ENCODE measurements around the gene TMEM72. TPM values are rescaled to one million over a fixed set of nuclear protein-coding genes. Genes with fewer than 3 reads are reported as not detected.

TMEM72 gene
- total RNA-seq, 1 experiment from 2014 or later: not detected

DNA sequence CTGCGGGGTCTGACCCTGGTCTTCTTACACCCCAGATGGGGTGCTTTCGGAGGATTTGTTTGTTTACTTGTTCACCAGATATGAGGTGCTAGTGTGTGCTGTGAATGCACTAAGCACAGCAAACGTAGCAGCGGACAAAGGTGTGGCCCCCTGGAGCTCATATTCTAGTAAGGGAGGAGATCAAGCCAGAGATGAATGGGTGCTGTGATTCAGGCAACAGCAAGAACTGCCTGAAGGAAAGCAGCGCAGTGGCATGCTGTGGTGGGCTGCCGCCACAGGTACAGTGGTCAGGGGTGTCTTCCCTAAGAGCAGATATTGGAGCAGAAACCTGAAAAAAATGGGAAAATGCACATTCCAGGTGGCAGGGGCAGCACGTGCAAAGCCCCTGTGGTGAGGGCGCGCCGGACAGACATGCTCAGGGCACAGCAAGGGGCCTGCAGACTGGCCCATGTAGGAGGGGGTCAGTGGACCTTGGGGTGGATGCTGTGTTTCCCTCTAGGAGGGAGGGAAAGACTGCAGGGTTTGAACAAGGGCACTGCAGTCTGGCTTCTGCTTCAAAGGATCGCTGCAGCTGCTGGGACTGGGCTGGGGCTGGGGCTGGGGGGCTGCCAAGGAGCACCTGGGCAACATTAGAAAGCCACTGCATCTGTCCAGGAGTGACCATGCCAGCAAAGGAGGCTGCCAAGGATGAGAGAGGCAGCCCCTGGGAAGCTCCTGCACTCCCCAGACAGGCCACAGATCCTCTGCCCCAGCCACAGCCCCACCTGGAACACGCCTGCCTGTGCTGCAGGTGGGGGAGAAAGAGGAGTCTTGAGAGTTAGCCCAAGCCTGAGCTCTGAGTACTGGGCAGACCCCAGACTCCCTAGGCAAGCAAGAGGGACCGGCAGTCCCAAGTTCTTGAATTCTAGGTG is 68.4 kb downstream of the TMEM72 start:
- Histone ChIP-seq H3K9me3 (ENCODE audit: control insufficient read depth, insufficient read depth, low read depth, low read length) (no peaks in the 10 kb centered on the region), H3K27ac (ENCODE audit: low read length) (peak overlapping the region; percentile 92), H3K27me3 (ENCODE audit: control insufficient read depth, insufficient read depth, low read length) (no peaks in the 10 kb centered on the region), H3K4me1 (ENCODE audit: control insufficient read depth, insufficient read depth, low read length) (peaks cover 75% of the 10 kb centered on the region), H3K4me3 (ENCODE audit: low read depth in 2 of 2, low read length in 2 of 2) (peak overlapping the region in 1 of 2 experiments; percentile 83; a peak in 2 of 4 replicates), H3K36me3 (ENCODE audit: control insufficient read depth, insufficient read depth, low read length) (no peaks in the 10 kb centered on the region)
- intact Hi-C loops (cut with micrococcal nuclease; ENCODE audit: unreplicated experiment): no loop called here
- POLR2A ChIA-PET: no interaction called here
- no TSS peak for BruUV-seq (replicated peaks)
- CTCF ChIA-PET: interaction anchor here (0.6 to 1.4 kb wide), 3 partner anchors 13 to 281 kb away, joined by 3 to 4 read pairs (median 4); no protein-coding TSS in a partner anchor
- in situ Hi-C loops (cut with HindIII; ENCODE audit: low pct_unique_long_range_greater_than_20kb, low sequenced_read_pairs): no loop called here
- DNase-seq (ENCODE audit: low read depth, low spot score) (no peak), ATAC-seq (no peak)
- no peak for TF ChIP-seq SIN3A (IDR thresholded peaks at IDR 0.05; ENCODE audit: borderline replicate concordance, insufficient read depth, low read depth, low read length)
- TF ChIP-seq, protein P1, sequence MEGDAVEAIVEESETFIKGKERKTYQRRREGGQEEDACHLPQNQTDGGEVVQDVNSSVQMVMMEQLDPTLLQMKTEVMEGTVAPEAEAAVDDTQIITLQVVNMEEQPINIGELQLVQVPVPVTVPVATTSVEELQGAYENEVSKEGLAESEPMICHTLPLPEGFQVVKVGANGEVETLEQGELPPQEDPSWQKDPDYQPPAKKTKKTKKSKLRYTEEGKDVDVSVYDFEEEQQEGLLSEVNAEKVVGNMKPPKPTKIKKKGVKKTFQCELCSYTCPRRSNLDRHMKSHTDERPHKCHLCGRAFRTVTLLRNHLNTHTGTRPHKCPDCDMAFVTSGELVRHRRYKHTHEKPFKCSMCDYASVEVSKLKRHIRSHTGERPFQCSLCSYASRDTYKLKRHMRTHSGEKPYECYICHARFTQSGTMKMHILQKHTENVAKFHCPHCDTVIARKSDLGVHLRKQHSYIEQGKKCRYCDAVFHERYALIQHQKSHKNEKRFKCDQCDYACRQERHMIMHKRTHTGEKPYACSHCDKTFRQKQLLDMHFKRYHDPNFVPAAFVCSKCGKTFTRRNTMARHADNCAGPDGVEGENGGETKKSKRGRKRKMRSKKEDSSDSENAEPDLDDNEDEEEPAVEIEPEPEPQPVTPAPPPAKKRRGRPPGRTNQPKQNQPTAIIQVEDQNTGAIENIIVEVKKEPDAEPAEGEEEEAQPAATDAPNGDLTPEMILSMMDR (IDR thresholded peaks at IDR 0.05): no peak
- TF ChIP-seq TCF7L2 (IDR thresholded peaks at IDR 0.05; ENCODE audit: low read depth, low read length): no peak
- no peak for TF ChIP-seq POLR2AphosphoS5 (IDR thresholded peaks at IDR 0.05; ENCODE audit: low read depth, low read length)
- TF ChIP-seq, protein P2, sequence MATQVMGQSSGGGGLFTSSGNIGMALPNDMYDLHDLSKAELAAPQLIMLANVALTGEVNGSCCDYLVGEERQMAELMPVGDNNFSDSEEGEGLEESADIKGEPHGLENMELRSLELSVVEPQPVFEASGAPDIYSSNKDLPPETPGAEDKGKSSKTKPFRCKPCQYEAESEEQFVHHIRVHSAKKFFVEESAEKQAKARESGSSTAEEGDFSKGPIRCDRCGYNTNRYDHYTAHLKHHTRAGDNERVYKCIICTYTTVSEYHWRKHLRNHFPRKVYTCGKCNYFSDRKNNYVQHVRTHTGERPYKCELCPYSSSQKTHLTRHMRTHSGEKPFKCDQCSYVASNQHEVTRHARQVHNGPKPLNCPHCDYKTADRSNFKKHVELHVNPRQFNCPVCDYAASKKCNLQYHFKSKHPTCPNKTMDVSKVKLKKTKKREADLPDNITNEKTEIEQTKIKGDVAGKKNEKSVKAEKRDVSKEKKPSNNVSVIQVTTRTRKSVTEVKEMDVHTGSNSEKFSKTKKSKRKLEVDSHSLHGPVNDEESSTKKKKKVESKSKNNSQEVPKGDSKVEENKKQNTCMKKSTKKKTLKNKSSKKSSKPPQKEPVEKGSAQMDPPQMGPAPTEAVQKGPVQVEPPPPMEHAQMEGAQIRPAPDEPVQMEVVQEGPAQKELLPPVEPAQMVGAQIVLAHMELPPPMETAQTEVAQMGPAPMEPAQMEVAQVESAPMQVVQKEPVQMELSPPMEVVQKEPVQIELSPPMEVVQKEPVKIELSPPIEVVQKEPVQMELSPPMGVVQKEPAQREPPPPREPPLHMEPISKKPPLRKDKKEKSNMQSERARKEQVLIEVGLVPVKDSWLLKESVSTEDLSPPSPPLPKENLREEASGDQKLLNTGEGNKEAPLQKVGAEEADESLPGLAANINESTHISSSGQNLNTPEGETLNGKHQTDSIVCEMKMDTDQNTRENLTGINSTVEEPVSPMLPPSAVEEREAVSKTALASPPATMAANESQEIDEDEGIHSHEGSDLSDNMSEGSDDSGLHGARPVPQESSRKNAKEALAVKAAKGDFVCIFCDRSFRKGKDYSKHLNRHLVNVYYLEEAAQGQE (IDR thresholded peaks at IDR 0.05; ENCODE audit: insufficient read depth in 1 of 2, low read depth in 2 of 2, low read length in 1 of 2): no peak

DNA sequence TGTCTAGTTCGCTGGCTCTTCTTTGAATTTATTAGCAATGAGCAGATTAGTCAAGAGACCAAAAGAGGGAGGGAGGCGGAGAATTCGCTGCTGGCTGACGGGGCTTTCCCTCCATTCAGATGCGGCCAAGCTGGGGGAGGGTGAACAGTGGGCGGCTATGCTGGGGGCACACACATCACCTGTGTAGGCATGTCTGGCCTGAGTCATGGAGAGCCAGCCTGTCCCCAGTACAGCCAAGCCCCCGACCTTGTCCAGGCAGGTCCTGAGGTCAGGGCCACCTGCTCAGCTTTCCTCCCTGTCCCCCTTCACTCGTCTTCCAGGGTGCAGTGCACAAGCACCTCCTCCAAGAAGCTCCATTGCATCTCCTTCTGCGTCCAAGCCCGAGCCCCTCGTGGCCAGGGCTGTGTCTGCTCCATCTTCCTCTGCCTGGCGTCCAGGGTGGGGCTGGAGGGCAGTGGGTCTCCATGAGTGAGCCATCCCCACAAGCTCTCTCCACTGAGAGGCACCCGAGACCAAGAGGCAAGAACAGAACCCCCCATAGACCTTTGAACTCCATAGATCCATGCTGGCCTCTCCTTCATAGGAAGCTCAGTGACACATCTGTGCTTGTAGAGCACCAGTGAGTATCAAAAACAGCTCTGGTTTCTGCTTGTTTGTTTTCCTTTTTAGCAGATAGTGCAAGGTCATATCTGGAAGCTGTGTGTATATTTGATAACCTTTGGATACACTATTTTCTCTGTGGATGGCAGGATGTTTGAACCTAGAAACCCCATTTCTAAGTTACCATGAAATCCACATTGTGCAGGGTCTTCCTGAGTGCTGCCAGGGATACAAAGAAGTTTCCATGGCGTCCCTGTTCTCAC is 69.4 kb downstream of the TMEM72 start:
- ChIA-PET CTCF (interaction anchor here (0.6 to 1.2 kb wide), 4 partner anchors 14 to 282 kb away, joined by 3 to 7 read pairs (median 4); no protein-coding TSS in a partner anchor), POLR2A (no interaction called here)
- H3K9me3 ChIP-seq (ENCODE audit: control insufficient read depth, insufficient read depth, low read depth, low read length): no peaks in the 10 kb centered on the region
- intact Hi-C loops (cut with micrococcal nuclease; ENCODE audit: unreplicated experiment) (no loop called here), in situ Hi-C loops (cut with HindIII; ENCODE audit: low pct_unique_long_range_greater_than_20kb, low sequenced_read_pairs) (no loop called here)
- H3K36me3 ChIP-seq (ENCODE audit: control insufficient read depth, insufficient read depth, low read length): no peaks in the 10 kb centered on the region
- no peak for TF ChIP-seq POLR2AphosphoS5 (IDR thresholded peaks at IDR 0.05; ENCODE audit: low read depth, low read length)
- TF ChIP-seq SIN3A (IDR thresholded peaks at IDR 0.05; ENCODE audit: borderline replicate concordance, insufficient read depth, low read depth, low read length): no peak
- TF ChIP-seq, protein P1 (IDR thresholded peaks at IDR 0.05): no peak
- TF ChIP-seq, protein P2 (IDR thresholded peaks at IDR 0.05; ENCODE audit: insufficient read depth in 1 of 2, low read depth in 2 of 2, low read length in 1 of 2): no peak
- no peak for TF ChIP-seq TCF7L2 (IDR thresholded peaks at IDR 0.05; ENCODE audit: low read depth, low read length)
- no peaks in the 10 kb centered on the region for H3K27me3 ChIP-seq (ENCODE audit: control insufficient read depth, insufficient read depth, low read length)
- H3K4me1 ChIP-seq (ENCODE audit: control insufficient read depth, insufficient read depth, low read length): peaks cover 72% of the 10 kb centered on the region
- no peak for ATAC-seq
- H3K4me3 ChIP-seq (ENCODE audit: low read depth in 2 of 2, low read length in 2 of 2): no peak overlapping the region
- peak overlapping the region; percentile 92 for H3K27ac ChIP-seq (ENCODE audit: low read length)
- DNase-seq (ENCODE audit: low read depth, low spot score): no peak
- no TSS peak for BruUV-seq (replicated peaks)
